GM18858 (cell line): ENCODE data around the gene TMEM59L.

ENCODE experiments used
- ATAC-seq: cut with Tn5 transposase; IDR thresholded peaks from one replicate; pipeline ENCODE4 v1.9.1; 2021; ENCODE audit not compliant: unreplicated experiment

Gene TMEM59L

DNA sequence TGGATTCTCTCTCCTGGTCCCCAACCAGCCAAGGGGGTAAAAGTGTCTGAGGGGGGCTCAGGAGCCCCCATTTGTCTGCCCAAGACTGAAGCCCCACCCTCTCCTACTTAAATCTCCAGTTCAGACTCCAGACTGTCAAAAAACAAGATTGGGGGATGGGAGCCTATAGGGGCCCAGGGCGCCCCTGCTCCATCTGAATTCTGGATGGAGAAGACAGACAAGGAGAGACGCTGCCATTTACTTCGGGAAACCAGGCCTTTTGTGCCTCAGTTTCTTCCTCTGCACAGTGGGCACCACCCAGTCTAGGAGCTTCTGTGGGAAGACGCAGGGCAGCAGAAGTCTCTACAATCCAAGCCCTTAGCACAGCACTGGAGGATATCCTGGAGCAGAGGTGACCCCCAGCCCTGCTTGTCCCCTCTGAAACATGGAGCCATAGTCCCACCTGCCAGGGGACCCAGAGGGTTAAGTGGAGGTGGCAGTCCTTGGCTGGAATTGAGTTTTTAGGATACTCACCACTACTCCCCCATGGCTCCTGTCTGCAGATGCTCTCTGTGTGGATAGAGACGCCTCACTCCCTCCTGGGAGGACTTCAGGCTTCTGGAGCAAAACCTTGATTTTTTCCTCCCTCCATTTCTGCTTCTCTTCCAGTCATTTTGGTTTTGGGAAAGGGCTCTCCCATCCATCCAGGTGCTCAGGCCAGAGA lies 4.4 kb upstream of the TMEM59L start:
- ATAC-seq: no peak

GRCh38 chr19:18608805-18609716 lies 3.6 kb upstream of the TMEM59L start:
- no peak for ATAC-seq

GRCh38 chr19:18609717-18610051 lies 3.0 kb upstream of the TMEM59L start:
- no peak for ATAC-seq

DNA sequence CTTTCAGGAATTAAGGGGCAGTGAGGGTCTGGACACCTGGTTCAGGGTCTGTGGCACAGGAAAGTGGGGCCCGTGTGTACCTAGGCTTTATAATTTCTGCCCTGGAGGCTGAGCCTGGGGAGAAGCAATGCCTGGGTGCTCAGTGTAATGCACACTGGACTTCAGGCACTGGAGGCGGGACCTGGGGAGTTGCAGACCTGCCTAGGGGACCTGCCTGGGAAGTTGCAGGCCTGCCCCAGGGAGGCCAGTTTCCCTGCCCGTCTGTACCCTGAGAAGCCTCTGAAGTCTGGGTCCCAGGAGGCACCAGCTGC lies 2.5 kb upstream of the TMEM59L start:
- no peak for ATAC-seq

DNA sequence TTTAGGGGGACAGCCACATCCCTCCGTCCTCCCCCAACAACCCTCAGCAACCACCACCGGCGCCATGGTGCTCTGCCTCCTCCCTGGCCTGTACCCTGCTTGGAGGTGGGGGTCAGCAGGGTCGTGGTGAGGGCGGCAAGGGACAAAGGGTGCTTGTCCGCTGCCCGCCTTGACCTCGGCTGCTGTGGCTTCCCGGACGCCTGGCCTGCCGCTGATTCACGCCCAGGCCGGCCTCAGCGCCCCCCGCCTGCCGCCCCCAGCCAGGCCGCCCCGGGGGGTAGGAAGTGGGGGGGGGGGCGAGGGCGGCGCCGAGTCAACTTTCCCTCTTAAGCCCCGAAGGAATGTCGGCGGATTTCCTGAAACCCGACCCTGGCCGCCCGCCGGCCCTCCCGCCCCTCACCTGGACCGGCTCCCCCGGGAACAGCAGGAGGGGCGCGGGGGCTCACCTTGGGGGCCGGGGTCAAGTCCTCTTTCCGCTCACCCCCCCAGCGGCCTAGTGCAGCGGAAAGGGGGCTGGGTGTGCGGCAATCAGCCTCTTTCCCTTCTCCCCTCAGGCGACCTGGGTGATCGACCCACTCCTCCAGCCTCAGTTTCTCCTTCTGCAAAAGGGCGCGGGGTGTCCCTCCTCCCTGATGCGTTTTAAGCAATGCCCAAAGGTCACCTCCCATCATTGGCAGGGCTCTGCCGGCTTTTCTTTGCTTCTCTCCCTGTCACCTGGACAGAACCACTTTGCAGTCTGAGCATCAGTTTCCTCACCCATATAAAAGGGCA lies 1.9 kb upstream of the TMEM59L start:
- ATAC-seq: no peak

DNA sequence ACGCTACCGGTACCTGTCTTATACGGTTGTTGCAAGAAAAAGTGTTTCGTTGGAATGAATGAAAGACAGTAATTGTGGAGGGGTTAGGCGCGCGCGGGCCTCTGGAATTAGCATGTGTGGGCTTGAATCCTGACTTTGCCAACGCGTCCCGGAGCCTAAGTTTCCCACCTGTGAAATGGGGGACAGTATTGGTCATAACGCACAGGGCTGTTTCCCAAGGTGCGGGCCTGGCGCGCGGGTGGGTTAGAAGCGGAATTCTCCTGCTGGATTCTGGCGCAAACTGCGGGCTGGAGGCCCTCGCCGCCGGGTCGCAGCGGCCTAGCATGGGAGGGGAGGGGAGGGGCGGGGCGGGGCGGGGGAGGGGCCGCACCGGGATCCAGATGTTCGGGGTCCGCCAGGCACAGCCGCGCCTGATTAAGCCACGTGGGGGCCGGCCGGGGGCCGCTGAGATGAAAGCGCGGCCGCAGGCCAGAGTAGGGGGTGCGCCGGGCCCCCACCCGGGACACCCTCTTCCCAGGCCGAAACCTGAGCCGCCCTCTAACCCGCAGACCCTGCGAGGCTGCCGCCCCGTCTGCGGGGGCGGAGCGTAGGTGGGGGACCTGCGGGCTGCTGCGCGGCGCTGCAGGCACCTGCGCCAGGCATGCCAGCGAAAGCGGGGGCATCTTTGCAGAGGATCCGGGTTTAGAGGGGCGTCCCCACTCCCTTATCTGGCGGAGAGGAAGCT lies 1.2 kb upstream of the TMEM59L start:
- no peak for ATAC-seq

DNA sequence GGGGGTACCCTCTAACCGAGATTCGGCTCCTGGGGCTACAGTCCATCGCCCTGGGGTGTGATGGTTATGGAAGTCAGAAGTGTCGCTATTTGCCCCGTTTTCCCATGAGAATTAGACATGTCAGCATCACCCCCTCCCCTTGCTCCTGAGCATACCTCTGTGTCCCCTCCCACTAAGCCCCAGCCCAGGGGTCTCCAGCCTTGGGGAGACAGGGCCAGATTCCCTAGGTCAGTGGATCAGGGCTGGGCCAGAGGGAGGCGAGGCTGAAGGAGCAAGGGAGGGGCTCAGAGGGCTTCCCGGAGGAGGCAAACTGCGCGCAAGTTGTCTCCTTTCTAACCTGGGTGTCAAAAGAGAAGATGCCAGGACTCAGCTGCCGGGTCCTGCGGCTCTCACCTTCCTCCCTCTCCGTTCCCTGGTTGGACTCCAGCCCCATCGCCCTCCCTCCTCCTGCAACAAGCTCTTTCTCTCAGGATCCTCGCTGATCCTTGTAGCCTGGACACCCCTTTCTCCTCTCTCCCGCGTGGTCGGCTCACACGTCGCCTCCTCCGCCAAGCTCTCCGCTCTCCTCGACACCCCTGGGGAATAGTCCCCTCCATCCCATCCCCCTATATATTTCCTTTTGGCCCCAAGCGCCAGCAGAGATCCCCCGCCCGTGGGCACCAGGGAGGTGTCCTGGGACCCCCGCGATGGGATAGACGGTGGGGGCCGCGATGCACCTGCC lies 459 bp upstream of the TMEM59L start:
- ATAC-seq: no peak

DNA sequence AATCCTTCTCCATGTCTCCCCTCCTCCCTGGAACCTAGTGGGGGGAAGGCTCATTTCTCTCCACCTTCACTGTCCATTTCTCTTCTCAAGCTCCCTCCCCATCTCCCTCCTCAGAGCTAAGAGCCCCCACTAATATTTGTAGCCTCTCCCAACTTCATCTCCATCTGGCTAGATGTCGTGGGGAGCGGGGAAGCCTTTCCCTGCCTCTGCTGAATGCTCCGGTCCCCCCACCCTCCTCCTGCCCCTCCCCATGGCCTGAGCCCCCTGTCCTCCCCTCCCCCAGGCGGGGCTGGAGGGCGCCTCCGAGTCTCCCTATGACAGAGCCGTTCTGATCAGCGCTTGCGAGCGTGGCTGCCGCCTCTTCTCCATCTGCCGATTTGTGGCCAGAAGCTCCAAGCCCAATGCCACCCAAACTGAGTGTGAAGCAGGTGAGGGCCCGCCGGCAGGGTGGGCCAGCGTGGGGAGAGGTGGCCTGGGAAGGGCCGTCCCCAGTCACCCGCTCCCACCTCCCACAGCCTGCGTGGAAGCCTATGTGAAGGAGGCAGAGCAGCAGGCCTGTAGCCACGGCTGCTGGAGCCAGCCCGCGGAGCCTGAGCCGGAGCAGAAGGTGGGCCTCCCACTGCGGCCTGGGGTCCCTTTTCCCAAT lies 1.0 kb downstream of the TMEM59L start:
- no peak for ATAC-seq

DNA sequence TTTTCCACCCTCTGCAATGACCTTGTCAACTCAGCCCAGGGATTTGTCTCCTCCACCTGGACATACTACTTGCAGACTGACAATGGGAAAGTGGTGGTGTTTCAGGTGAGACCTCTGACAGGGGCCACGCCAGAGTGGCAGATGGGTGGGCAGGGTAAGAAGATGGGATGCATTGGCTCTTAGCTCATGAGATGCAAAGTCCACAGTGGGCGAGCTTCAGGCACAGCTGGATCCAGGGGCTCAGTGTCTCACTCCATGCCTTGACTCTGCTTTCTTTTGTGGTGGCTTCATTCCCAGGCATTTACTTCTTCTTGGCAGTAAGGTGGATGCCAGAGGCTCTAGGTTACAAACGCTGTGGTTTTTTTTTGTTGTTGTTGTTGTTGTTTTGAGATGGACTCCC lies 3.4 kb downstream of the TMEM59L start:
- ATAC-seq: no peak

GRCh38 chr19:18617562-18617961 lies 4.9 kb downstream of the TMEM59L start:
- no peak for ATAC-seq

DNA sequence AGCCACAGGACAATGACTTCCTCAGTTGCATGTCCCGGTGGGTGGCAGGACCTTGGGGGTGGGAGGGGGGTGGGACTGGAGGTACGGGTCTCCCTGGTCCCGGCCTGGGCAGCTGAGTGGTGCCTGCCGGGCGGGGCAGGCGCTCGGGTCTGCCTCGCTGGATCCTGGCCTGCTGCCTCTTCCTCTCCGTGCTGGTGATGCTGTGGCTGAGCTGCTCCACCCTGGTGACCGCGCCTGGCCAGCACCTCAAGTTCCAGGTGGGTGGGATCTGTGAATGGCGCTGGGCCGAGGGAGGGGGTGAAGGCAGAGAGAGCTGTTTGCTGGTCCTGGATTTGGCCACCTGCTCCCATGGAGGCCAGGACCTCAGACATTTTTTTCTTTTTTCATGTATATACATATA lies 5.6 kb downstream of the TMEM59L start:
- no peak for ATAC-seq

- ATAC-seq: no peak
Observed at GRCh38 chr19:18620311-18620710, 7.6 kb downstream of the TMEM59L start.

DNA sequence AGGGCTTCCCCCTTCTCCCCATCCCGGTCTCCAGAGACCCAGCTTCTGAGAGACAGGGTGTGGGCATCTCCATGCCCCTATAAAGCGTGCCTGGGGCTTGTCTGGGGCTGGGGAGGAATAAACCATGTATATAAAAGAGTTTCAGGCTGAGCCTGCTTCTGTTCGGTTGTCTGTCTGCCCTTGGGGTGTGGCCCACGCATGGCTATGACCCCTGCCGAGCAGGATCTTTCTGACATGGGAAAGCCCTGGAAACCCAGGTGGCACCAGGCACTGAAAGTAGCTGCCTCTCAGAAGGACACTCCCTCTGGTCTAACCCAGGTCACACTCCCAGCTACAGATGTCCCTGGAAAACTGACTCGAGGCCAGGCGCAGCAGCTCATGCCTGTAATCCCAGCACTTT lies 8.2 kb downstream of the TMEM59L start:
- no peak for ATAC-seq

GRCh38 chr19:18626906-18627305 lies 14.2 kb downstream of the TMEM59L start:
- no peak for ATAC-seq

DNA sequence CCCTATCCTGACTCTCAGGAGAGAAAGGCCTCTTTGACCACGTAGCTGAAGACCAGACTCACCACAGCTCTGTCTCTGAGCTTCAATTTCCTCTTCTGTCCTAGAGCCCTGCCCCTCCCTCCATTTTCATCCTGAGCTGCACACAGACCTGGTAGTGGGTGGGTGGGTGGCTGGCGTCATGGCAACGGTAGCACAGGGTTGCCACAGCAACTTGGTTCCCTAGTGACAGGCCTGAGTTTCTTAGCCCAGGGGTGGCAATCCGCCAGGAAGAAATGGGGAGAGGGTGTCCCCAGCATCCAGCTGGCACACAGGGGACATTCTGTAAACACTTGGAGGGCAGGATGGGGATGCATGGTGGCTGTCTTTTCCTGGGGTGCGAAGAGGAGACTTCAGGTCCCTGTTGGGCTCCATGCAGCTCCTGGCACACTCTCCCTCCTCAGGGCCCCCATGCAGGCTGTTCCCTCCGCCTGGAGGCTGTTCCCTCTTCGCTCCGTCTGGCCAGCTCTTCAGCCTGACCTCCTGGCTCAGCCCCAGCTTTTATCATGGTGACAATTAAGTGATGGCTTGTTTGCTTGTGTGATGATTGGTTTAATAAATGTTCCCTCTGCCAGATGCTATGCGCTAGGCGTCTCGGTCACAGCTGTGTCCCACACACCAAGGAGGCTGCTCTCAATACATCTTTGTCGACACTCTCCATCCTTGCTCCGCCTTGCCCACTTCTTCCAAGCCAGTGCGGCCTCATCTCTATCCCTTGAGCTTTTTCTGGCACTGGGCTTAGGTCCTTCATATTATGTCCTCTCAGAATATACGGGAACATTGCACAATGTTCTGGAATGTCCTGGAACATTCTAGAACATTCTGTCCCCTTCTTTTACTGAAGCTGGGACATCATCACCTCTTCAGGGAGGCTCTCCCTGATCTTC lies 16.8 kb downstream of the TMEM59L start:
- ATAC-seq: no peak

- ATAC-seq: no peak
Observed at GRCh38 chr19:18633321-18633720, 20.7 kb downstream of the TMEM59L start.

GRCh38 chr19:18634612-18635297 lies 22.1 kb downstream of the TMEM59L start:
- no peak for ATAC-seq

- no peak for ATAC-seq
Observed at GRCh38 chr19:18635831-18636182, 23.1 kb downstream of the TMEM59L start.
